ENCODE results near the gene ZBTB9. TPM values are rescaled to one million over a fixed set of nuclear protein-coding genes. Genes with fewer than 3 reads are reported as not detected.
"Not testable (repeated sequence)": the region's sequence is repeated elsewhere in the genome, so short reads cannot be mapped to it uniquely, and the experiment has no call there.

The ZBTB9 gene
- total RNA-seq, 1 experiment from 2014 or later = 18.1 TPM

DNA sequence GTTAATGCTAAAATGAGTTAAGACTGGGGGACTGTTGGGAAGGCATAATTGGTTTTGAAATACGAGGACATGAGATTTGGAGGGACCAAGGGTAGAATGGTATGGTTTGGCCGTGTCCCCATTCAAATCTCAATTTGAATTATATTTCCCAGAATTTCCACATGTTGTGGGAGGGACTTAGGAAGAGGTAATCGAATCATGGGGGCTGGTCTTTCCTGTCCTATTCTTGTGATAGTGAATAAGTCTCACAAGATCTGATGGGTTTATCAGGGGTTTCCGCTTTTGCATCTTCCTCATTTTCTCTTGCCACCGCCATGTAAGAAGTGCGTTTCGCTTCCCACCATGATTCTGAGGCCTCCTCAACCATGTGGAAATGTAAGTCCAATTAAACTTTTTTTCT, 12.7 kb downstream of the ZBTB9 start:
- no peak for DNase-seq
- intact Hi-C loops (cut with micrococcal nuclease; ENCODE audit: unreplicated experiment) = no loop called here
- no TSS peak for BruUV-seq (replicated peaks)
- Mint-ChIP-seq H3K27ac (ENCODE audit: unreplicated experiment) (no peak overlapping the region), H3K36me3 (ENCODE audit: insufficient read depth, unreplicated experiment) (no peaks in the 10 kb centered on the region), H3K4me1 (ENCODE audit: low read depth, unreplicated experiment) (no peaks in the 10 kb centered on the region), H3K4me3 (ENCODE audit: low read depth, unreplicated experiment) (no peak overlapping the region), H3K27me3 (ENCODE audit: unreplicated experiment) (peaks cover 49% of the 10 kb centered on the region), H3K9me3 (ENCODE audit: low read depth, unreplicated experiment) (no peaks in the 10 kb centered on the region)
- TF ChIP-seq CTCF (IDR thresholded peaks at IDR 0.05; ENCODE audit: unreplicated experiment) = no peak
- CTCF ChIA-PET = no interaction called here

GRCh38 chr6:33469661-33470060, 15.3 kb downstream of the ZBTB9 start:
- no peaks in the 10 kb centered on the region for H3K36me3 Mint-ChIP-seq (ENCODE audit: insufficient read depth, unreplicated experiment)
- H3K4me3 Mint-ChIP-seq (ENCODE audit: low read depth, unreplicated experiment) = no peak overlapping the region
- TF ChIP-seq CTCF (IDR thresholded peaks at IDR 0.05; ENCODE audit: unreplicated experiment) = no peak
- no peaks in the 10 kb centered on the region for H3K4me1 Mint-ChIP-seq (ENCODE audit: low read depth, unreplicated experiment)
- H3K27me3 Mint-ChIP-seq (ENCODE audit: unreplicated experiment) = peaks cover 27% of the 10 kb centered on the region
- no peaks in the 10 kb centered on the region for H3K9me3 Mint-ChIP-seq (ENCODE audit: low read depth, unreplicated experiment)
- BruUV-seq (replicated peaks) = no TSS peak
- no peak for DNase-seq
- intact Hi-C loops (cut with micrococcal nuclease; ENCODE audit: unreplicated experiment) = no loop called here
- H3K27ac Mint-ChIP-seq (ENCODE audit: unreplicated experiment) = no peak overlapping the region
- CTCF ChIA-PET = interaction anchor here (0.6 kb wide), 1 partner anchor 72 kb away, joined by 5 read pairs; no protein-coding TSS in a partner anchor

- H3K4me3 Mint-ChIP-seq (ENCODE audit: low read depth, unreplicated experiment) = no peak overlapping the region
- no peak for TF ChIP-seq CTCF (IDR thresholded peaks at IDR 0.05; ENCODE audit: unreplicated experiment)
- intact Hi-C loops (cut with micrococcal nuclease; ENCODE audit: unreplicated experiment) = no loop called here
- DNase-seq = no peak
- H3K9me3 Mint-ChIP-seq (ENCODE audit: low read depth, unreplicated experiment) = no peaks in the 10 kb centered on the region
- no TSS peak for BruUV-seq (replicated peaks)
- no peaks in the 10 kb centered on the region for H3K4me1 Mint-ChIP-seq (ENCODE audit: low read depth, unreplicated experiment)
- peaks cover 45% of the 10 kb centered on the region for H3K27me3 Mint-ChIP-seq (ENCODE audit: unreplicated experiment)
- H3K27ac Mint-ChIP-seq (ENCODE audit: unreplicated experiment) = no peak overlapping the region
- CTCF ChIA-PET = no interaction called here
- H3K36me3 Mint-ChIP-seq (ENCODE audit: insufficient read depth, unreplicated experiment) = no peaks in the 10 kb centered on the region
Observed at GRCh38 chr6:33477864-33478263, 23.5 kb downstream of the ZBTB9 start.

DNA sequence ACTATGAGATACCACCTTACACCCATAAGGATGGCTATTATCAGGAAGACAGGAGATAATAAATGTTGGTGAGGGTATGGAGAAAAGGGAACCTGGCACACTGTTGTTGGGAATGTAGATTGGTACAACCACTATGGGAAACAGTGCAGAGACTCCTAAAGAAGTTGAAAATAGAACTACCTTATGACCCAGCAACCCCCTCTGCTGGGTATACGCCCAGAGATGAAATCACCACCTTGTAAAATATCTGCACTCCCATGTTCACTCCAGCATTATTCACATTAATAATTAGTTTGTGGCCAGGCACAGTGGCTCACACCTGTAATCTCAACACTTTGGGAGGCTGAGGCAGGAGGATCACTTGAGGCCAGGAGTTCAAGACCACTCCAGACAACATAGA, 26.8 kb downstream of the ZBTB9 start:
- CTCF ChIA-PET = no interaction called here
- Mint-ChIP-seq H3K36me3 (ENCODE audit: insufficient read depth, unreplicated experiment) (no peaks in the 10 kb centered on the region), H3K4me3 (ENCODE audit: low read depth, unreplicated experiment) (no peak overlapping the region), H3K27me3 (ENCODE audit: unreplicated experiment) (peaks cover 45% of the 10 kb centered on the region), H3K27ac (ENCODE audit: unreplicated experiment) (no peak overlapping the region), H3K9me3 (ENCODE audit: low read depth, unreplicated experiment) (no peaks in the 10 kb centered on the region), H3K4me1 (ENCODE audit: low read depth, unreplicated experiment) (no peaks in the 10 kb centered on the region)
- intact Hi-C loops (cut with micrococcal nuclease; ENCODE audit: unreplicated experiment) = no loop called here
- TF ChIP-seq CTCF (IDR thresholded peaks at IDR 0.05; ENCODE audit: unreplicated experiment) = no peak
- no peak for DNase-seq
- no TSS peak for BruUV-seq (replicated peaks)

GRCh38 chr6:33482620-33483019, 28.2 kb downstream of the ZBTB9 start:
- H3K9me3 Mint-ChIP-seq (ENCODE audit: low read depth, unreplicated experiment); H3K36me3 Mint-ChIP-seq (ENCODE audit: insufficient read depth, unreplicated experiment); H3K4me1 Mint-ChIP-seq (ENCODE audit: low read depth, unreplicated experiment); BruUV-seq (replicated peaks); H3K4me3 Mint-ChIP-seq (ENCODE audit: low read depth, unreplicated experiment); intact Hi-C loops (cut with micrococcal nuclease; ENCODE audit: unreplicated experiment); CTCF ChIA-PET; H3K27ac Mint-ChIP-seq (ENCODE audit: unreplicated experiment); DNase-seq: not testable (repeated sequence)
- H3K27me3 Mint-ChIP-seq (ENCODE audit: unreplicated experiment) = peaks cover 46% of the 10 kb centered on the region

All from Calu3 (cell line).